Measurements from ENCODE around the gene DGUOK.

GRCh38 chr2:73913414-73914054, 13.1 kb upstream of the DGUOK start:
- no peak for TF ChIP-seq JUNB (IDR thresholded peaks at IDR 0.05; ENCODE audit: unreplicated experiment)
- TF ChIP-seq EZH2 (IDR thresholded peaks at IDR 0.05; ENCODE audit: low read depth, unreplicated experiment) = no peak
- TF ChIP-seq CTCF (conservative IDR thresholded peaks at IDR 0.05; ENCODE audit: low read depth in 2 of 2) = no peak
- no peak for TF ChIP-seq POLR2AphosphoS5 (IDR thresholded peaks at IDR 0.05; ENCODE audit: low read depth)
- no peak for TF ChIP-seq REST (IDR thresholded peaks at IDR 0.05; ENCODE audit: unreplicated experiment)
- TF ChIP-seq STAT1 (IDR thresholded peaks at IDR 0.05; ENCODE audit: unreplicated experiment) = no peak
- TF ChIP-seq EZH2phosphoT487 (IDR thresholded peaks at IDR 0.05; ENCODE audit: unreplicated experiment) = no peak
- TF ChIP-seq ETS1 (IDR thresholded peaks at IDR 0.05) = no peak
- TF ChIP-seq ZNF114 (CRISPR knock-in tag; IDR thresholded peaks at IDR 0.05) = no peak
- TF ChIP-seq ZNF331 (CRISPR knock-in tag; IDR thresholded peaks at IDR 0.05; ENCODE audit: low read depth) = no peak
- no peak for TF ChIP-seq CREB1 (CRISPR knock-in tag; IDR thresholded peaks at IDR 0.05; ENCODE audit: low read depth)
- no peak for TF ChIP-seq ZNF462 (CRISPR knock-in tag; IDR thresholded peaks at IDR 0.05)
- TF ChIP-seq NANOG (IDR thresholded peaks at IDR 0.05; ENCODE audit: borderline replicate concordance) = no peak

Data from GM23338 (cell line).